GM21423 (cell line): ENCODE measurements around the gene MED9.

Experiments used
- ATAC-seq: cut with Tn5 transposase; IDR thresholded peaks from one replicate; pipeline ENCODE4 v1.9.1; 2021; ENCODE audit warnings: mild to moderate bottlenecking, moderate library complexity; ENCODE audit not compliant: unreplicated experiment

Gene MED9

DNA sequence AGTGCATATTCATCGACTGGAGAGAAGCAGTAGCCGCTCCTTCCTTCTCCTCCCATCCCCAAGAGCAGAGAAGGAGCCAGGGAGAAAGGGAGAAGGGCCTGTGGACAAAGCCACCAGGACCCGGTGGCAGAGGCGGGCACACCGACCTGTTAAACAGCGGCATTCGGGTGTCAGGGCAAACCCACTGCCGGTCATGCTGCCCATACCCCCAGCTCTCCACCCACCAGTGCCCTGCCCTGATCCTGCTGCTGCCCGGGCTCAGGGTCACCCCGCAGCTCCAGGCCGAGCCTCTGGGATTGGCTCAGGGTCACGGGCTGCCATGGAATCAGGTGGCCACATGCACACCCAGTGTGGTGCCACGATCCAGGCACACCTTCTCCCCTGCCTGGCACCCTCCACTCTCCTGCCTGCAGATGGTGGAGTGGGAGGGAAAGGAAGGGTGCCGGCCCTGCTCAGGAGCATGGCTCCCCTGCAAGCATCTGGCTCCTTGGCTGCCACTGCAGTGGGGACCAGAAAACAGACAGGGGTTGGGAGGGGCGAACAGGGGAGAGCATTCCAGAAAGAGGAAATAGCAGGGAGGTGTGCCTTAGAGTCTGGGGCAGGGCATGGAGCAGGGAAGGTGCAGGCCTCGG lies 37.7 kb downstream of the MED9 start:
- no peak for ATAC-seq

DNA sequence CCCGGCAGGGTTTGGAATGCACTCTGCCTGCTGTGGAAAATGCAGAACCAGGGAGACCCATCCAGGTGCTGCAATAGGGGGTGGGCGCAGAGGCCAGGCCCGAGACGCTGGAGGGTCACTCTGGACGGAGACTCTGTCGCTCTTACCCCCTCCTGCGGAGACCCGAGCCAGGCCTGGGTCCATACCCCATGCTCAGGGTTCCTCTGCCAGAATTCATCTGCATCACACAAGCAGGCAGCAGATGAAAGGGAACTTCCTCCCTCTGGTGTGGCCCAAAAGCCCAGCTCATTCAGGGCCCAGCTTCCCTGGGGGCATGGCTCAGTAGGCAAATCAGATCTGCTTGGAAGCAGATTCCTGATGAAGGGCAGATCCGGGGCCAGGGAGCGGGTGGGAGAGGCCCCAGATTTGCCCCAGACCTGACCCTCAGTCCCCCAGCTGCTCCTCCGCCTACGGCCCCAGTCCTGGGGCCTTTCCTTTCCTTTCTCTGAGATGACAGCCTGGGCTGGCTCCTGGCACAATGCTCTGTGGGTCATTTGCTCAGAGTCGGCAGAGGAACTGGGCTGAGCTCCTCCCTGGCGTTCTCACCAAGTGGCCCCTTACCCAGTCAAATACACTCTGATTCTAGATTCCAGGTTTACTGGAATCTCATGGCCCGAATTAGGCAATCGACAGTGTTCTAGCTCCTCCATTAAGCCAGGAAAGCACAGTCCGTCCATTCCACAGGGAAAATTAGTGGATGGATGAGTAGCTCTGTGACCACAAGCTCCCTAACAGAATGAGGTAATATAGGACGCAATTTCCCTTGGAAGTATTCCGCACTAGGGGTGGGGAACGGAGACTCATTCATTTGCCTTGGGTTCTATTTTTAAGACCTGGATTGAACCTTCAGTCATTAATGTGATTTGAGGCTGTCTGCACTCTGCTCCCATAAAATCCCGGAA lies 38.5 kb downstream of the MED9 start:
- ATAC-seq, result no peak

DNA sequence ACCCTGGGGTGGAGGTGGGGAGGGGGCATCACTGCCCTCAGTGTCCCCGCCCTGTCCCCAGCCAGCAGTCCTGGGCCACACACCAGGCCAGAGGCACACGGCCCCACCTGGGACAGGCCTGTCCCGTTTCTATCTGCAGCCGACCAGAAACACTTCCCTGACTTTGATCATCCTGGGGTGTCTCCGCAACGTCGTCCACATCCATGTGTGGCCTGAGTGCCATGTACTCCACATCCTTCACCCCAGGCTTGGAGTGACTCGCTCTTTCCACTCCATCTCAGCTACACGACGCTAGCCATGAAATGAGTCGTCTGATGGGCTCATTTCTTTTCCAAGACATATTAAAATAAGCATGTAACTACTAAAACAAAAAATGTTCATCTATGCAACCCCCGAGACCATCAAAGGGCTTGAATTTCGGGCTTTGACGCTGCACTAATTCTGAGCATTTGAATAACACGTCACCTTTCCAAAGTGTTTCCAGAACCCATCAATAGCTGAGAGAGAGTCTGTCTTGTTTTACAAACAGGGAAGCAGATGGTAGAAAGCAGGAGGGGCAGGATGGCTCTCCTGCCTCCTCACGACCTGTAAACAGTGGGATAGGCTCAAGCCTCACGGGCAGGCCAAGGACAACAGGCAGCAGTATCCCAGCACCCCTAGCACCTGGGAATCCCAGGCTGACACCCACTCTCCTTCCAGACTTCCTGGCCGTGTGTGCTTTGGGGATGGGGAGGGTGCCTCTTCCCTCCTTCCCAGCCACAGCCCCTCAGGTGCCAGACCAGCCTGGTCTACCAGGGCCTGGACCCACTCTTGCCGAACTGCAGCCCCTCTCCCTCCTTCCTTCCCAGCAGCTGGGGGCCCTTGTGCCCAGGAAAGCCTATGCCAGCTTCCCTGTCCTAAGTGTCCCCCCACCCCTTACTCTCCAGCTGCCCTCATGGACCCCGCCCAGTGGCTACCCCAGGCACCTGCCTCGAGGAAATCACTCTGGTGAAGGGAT lies 39.4 kb downstream of the MED9 start:
- no peak for ATAC-seq

DNA sequence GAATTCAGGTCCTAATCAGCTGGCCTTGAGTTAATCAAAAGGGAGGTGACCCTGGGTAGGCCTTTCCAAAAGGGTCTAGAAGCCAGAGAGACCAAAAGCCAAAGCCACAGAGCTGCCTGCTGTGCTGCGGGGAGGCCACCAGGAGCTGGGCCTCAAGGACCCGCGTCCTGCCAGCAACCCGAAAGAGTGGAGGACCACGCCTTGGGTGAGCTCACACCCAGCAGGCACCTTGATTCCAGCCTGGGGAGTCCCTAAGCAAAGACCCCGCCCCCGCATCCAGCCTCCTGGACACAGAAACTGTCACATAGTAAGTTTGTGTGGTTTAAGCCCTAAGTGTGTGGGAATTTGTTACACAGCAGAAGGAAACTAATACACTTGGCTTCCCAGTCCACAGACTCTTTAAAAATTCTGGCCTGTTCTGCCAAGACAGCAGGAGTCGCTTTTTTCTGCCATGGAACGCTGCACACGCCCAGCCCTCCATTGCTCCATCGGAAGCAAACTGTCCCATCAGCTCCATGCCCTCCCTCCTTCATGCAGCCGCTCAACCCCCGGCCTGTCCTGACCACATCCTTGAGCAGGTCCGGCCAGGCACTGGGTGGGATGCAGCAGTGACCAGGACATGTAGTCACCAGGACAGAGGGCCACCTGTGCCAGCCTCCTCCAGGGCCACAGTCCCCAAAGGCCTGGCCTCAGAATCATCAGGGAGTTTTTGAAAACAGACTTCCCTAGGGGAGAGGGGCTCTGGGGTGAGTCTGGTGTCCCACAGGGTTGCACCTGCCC lies 40.3 kb downstream of the MED9 start:
- ATAC-seq, result no peak

DNA sequence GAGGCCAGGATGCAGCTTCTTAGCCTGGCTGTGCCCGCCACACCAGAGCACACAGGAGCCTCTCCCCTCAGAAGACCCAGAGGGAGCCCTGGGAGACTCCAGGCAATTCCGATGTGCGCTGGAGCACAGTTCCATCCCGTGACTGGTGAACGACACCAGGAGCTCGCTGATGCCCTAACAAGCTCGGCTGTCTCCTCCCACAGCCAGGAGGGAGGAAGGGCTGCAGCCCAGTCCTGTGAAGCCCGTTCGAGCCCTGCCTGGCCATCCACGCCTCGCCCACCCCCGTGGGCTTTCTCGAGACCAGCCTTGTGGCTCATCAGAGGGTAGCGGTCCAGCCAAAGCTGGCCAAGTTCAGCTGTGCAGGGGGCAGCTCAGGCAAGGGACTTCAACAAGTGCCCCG lies 41.2 kb downstream of the MED9 start:
- no peak for ATAC-seq

DNA sequence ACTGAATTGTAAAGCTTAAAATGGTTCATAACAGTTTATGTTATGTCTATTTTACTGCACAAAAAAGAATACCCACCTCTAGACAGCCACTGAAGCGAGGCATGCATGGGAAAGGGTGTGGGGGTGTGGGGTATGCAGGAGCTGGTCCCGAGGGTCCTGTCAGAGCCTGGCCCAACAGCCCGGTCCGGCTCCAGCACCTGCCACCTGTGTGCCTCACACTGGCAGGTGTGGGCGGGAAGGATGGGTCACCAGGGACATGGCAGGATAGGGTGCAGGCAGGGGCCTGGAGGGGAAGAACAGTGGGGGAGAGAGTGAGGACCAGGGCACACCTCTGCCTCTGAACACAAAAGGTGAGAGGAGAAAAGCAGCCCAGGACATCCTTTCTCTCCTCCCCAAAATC lies 42.2 kb downstream of the MED9 start:
- ATAC-seq, result no peak

DNA sequence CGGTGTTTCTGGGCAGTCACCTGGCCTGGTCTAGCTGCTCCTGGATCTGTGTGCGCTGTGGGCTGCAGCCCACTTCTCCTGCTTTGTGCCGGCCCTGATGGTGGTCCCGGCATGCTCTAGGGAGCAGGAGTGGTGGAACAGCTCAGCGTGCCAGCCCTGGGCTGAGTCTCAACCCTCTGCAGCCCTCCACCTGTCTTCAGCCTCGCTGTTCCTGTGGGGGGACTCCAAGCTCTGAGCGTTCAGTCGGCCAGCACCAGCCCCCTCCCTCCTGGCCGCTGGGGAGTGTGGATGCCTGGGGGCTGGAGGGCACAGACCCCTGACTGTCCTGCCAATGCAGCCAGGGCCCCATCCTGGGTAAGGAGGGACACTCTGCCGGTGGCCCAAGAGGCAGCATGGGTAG lies 43.1 kb downstream of the MED9 start:
- no peak for ATAC-seq

DNA sequence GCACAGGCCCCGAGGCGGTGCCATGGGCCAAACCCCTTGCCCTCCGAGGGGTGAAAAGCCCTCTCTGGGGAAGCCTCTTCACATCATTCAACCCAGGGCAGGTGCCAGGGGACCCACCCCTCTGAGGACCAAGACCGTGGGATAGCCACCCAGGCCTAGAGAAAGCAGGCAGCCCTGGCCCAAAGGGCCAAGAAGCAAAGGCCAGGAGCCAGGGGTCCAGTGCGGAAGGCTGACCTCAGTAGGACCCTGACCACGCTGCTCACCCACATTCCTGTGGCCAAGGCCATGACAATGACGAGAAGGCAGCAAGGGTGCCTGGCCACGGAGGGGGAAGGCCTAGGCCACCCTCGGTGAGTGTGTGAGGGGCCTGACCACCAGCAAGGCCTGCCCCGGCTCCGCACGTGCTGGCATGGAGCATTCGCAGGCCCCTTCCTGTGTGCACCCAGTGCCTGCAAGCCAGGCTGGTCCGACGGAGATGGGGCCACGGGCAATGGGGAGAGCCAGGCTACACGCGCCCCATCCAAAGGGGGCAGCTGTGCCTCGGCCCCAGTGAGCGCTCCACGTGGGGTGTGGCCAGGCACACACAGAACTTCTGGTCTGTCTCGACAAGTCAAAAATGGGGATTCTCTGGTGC lies 43.9 kb downstream of the MED9 start:
- ATAC-seq, result no peak

DNA sequence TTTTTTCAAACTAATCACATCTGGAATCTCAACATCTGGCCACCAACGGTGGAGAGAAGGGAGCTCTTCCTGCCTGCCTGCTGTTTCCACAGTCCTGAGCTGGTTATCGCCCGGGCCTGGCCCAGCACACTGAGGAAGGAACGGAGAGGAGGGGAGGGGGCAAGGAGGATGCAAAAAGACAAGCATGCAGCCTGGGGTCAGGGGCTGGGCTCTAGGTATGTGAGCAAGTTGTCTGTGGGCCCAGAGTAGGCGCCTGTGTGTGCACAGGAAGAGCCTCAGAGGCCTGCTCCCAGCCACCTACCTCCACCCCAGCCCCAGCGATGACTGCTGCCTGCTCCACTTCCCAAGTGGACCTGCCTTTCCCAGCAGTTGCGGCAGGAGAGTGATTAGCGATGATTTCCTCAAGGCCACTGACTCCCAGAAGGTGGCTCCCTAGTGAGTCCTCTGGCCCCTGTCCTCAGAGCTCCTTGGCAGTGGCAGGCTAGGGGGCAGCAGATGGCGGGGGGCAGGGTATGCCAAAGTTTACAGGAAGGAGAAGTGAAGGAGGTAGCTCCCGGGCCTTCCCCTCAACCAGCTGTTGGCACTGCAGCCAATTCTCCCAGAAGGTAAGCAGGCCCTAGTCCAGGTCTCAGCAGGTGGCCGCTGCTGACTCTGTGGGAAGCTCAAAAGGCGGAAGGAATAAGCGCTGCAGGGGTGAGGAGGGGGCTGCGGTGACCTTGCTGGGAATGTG lies 46.4 kb downstream of the MED9 start:
- no peak for ATAC-seq

DNA sequence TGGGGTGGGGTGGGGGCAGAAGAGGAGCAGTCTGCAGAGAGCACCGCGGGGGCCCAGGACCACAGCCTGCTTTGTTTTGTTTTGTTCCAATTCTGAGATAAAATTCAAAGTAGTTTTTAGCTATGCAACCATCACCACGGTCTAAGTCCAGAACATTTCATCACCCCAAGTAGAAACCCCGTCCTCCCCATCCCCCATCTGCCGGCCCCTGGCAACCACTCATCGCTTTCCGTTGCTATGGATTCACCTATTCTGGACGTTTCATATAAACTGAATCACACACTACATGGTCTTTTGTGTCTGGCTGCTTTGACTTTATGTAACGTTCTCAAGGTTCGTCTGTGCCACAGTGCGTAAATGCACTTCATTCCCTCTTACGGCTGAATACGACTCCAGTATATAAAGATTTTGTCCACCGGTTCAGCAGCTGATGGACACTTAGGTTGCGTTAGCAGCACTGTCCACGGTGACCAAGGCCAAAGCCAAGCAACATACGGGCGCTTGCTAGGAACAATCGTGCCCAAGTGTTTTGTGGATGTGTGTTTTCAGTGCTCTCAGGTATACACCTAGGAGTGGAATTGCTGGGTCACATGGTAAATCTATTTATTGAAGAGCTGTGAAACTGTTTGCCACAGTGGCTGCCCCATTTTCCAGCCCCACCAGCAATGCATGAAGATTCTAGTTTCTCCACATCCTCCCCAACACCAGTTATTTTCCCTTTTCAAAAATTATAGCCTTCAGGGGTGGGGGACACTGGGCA lies 47.1 kb downstream of the MED9 start:
- no peak for ATAC-seq

DNA sequence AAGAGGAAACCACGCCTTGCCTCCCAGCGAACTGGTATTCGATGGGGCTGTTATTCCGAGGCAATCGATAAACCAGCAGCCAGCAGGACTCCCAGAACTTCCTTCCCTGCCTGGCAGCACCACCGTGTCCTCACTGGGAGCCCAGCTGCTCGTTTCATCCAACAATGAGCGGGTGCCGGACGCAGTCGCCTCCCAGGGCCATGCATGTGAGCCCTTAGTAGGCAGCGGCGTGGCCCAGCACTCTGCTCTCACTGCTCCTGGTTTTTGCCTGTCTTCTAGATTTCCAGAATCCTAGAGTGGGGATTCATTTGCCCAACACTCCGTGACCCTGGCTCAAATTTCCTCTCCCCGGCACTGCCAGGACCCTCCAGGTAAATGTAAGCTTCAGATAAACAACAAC lies 48.5 kb downstream of the MED9 start:
- ATAC-seq, result no peak

DNA sequence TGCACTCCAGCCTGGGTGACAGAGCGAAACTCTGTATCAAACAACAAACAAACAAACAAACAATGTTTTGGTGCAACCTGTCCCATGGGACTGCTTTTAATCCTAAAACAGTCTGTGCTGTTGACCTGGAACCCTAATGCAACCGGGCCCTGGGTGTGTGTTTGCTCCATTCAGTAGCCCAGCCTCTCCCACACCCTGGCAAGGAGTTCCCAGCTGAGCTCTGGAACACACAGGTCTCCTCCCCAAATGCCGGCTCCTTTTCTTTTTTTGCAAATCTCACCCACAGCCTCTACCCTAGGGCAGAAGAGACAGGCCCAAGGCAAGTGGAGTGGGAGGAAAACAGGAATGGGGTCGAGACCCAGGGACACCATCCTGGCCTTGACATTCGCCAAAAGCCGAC lies 49.2 kb downstream of the MED9 start:
- no peak for ATAC-seq

DNA sequence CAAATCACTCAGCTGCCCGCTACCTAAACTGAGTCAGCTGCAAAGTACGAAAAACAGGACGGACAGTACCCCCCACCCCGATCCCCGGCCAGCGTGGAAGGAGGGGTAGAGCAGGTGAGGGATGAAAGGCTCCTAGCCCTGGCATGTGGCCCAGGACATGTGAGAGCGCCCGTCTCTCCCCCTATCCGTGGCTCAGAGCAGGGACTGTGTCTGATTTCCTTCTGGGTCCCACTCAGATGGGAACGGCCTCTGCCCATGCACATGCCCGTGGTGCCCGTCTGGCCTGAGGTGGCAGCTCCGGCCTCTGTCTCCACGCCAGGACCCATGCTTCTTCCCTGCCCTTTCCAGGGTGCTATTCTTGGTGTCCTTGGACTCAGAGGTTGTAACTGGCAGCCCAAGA lies 49.6 kb downstream of the MED9 start:
- no peak for ATAC-seq

DNA sequence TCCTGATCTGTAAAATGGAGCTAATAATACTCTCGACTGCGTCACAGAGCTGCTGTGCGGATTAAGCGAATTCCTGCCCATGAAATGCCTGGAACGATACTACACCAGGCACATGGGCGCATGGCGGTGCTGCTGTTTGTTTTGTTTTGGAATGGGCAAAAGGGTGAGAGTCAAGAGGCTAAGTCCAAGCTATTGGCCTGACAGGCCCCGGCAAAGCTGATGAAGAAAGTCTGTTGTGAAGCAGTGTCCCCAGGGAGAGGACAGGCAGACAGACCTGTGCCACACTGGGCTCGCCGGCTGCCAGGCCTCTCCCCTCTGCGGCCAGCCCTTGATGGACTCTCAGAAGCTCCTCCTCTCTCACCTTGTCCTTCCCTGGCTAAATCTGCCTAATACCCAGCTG lies 50.7 kb downstream of the MED9 start:
- ATAC-seq, result no peak

DNA sequence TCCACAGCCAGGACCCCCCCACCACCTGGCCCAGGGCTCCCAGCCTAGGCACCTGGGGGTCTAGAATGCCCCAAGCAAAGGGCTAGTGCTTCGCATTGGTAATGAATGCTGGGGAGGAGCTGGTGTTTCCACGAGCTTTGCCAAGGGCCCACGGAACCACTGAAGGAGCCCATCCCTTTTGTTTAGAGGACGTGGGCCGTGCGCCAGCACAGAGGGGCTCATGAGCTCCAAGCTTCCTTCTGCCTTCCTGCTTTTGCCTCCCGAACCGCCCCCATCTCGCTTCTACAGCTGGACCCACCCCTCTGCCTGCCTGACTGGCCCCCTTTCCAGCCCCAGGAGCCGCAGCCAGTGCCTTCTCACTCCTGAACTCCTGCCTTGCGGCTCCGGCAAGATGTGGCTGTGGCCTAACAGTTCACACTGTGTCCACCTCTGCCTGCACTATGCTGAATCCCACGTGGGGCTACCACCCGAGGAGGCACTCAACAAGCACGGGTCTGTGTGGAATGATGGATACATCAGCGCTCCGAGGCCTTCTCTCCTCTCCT lies 51.2 kb downstream of the MED9 start:
- no peak for ATAC-seq

DNA sequence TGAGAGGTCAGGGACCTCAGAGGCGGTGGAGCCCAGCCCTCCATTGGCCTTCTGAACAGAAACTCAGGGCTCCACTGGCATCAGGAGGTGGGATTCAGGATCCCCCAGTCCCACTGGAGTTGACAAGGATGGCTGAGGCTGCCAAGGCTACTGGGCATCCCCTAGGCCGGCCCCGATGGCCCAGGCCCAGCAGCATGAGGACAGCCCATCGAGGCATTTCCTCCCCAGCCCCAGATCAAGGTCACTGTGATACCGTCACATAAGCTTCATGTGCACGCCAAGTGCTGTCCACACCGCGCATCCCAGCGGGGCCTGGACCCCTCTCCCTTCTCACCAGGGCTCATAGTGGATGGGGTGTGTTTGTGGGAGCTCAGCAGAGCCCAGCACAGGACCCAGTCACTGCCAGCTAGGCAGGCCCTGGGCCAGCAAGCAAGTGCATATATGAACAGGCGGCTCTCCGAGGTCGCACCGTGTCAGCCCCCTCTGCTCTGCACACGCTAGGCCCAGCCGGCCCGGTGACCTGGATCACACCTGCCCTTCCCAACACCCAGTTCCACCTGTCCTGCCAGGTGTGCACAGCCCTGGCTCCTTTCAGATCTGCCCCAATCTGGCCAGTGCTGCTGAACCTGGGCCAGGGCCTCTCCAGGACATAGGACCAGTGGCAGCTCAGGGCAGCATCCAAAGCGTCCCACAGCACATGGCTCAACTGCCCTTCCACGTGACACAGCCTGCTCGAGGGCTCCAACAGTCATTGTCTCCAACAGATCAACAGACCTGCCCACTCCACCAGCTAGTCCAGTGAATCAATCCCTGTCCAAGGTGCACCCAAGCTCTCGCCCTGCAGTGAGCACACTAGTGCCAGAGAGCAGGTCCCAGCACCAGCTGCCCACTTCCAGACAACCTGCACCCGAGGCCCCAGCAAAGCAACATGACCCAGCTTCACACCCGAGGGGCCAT lies 52.2 kb downstream of the MED9 start:
- ATAC-seq, result no peak

DNA sequence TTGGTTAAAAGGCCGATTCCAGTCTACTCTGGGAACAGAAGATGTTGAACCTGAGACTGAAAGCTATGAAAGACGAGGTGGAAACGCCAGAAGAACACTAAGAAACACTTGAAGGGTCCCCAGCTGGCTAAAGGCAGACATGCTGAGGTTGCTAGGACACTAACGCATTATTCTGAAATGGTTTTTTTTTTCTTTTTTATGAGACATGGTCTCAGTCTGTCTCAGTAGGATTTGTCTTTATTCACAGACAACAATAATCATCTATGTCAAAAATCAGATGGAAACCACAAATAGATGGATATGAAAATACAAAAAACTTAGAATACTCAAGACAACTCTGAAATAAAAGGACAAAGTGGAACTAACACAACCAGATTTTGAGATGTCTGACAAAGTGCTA lies 54.4 kb downstream of the MED9 start:
- ATAC-seq, result no peak
